ENCODE measurements around the gene GTF2A2.

- TF ChIP-seq CTCF (IDR thresholded peaks at IDR 0.05 in 8 of 11, conservative IDR thresholded peaks at IDR 0.05 in 3 of 11) (no peak), POLR2A (IDR thresholded peaks at IDR 0.05) (no peak)
Measured at GRCh38 chr15:59609730-59610712, 47.3 kb downstream of the GTF2A2 start.

All from spleen (tissue), 7 donors.